Measurements from ENCODE around the gene NOL7.

The NOL7 gene

DNA sequence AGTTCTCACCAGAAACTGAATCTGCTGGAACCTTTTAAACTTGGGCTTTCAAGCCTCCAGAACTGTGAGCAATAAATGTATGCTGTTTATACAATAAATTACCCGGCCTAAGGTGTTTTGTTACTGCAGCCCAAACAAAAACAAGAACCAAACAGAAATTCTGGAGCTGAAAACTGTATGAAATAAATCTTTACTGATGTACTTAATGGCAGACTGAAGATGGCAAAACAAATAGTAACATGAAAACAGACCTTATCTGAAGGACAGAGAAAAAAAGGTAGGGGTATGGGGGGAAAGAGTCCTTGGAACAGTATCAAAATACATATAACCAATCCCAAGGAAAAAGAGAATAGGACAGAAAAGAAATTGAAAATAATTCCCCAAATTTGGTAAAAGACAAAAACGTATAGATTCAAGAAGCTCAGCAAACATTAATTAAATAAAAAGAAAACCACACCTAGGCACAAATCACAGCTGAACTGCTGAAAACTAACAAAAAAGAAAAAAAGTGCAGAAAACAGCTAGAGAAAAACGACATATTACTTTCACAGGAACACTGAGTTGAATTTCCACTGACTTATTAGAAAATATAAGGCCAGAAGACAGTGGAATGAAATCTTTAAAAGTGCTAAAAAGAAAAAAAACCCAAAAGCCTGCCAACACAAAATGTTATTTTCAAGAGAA, 47.7 kb downstream of the NOL7 start:
- no peaks in the 10 kb centered on the region for H3K27me3 ChIP-seq (ENCODE audit: control insufficient read depth, insufficient read depth, low read length)
- no peak overlapping the region for H3K9ac ChIP-seq (ENCODE audit: low read length)
- H3K4me1 ChIP-seq (ENCODE audit: control insufficient read depth, insufficient read depth, low read length), result peaks cover 9% of the 10 kb centered on the region

DNA sequence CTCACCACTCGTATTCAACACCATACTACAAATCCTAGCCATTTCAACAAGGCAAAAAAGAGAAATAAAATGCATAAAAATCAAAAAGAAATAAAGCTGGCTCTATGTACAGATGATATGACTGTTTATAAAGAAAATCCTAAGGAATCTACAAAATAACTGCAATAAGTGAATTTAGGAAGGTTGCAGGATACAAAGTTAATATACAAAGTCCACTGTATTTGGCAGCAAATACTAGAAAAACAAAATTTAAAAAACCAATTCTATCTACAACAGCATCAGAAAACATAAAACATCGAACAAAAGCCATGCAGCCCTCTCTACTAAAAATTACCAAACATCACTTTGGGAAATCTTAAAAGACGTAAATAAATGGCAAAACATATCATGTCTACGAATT, 48.9 kb downstream of the NOL7 start:
- no peaks in the 10 kb centered on the region for H3K9me3 ChIP-seq (ENCODE audit: control insufficient read depth, low read length)
- H3K27me3 ChIP-seq (ENCODE audit: control insufficient read depth, insufficient read depth, low read length), result no peaks in the 10 kb centered on the region
- H3K4me1 ChIP-seq (ENCODE audit: control insufficient read depth, insufficient read depth, low read length), result peaks cover 9% of the 10 kb centered on the region
- H3K36me3 ChIP-seq (ENCODE audit: control insufficient read depth, insufficient read depth, low read length), result no peaks in the 10 kb centered on the region
- no peak overlapping the region for H3K9ac ChIP-seq (ENCODE audit: low read length)
- H3K4me3 ChIP-seq (ENCODE audit: low read length), result no peak overlapping the region

More for the DNA sequence above, 47.7 kb downstream of the NOL7 start:
- no peaks in the 10 kb centered on the region for H3K9me3 ChIP-seq (ENCODE audit: control insufficient read depth, low read length)
- no peaks in the 10 kb centered on the region for H3K36me3 ChIP-seq (ENCODE audit: control insufficient read depth, insufficient read depth, low read length)
- no peak overlapping the region for H3K4me3 ChIP-seq (ENCODE audit: low read length)

DNA sequence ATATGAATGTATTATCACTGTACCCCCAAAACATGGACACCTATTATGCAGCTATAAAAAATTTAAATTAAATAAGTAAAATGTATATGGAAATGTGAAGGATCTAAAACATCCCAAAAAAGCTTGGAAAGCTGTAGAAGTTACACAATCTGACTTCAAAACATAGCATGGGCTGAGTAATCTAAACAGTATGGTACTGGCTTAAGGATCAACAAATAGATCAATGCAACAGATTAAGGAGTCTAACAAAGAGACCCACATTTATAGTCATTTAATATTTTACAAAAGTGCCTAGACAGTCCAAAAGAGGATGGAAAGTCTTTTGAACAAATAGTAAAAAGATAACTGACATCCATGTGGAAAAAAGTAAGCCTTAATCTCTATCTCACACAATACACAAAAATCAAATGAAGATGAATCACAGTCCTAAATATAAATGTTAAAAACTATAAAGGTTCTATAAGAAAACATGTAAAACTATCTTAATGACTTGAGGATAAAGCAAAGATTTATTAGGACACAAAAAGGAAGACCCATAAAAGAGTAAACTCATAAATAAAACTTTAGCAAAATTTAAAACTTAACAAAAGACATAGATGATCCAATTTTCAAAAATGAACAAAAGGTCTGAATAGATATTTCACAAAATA, 49.7 kb downstream of the NOL7 start:
- no peaks in the 10 kb centered on the region for H3K9me3 ChIP-seq (ENCODE audit: control insufficient read depth, low read length)
- no peaks in the 10 kb centered on the region for H3K27me3 ChIP-seq (ENCODE audit: control insufficient read depth, insufficient read depth, low read length)
- H3K4me1 ChIP-seq (ENCODE audit: control insufficient read depth, insufficient read depth, low read length), result peaks cover 9% of the 10 kb centered on the region
- H3K4me3 ChIP-seq (ENCODE audit: low read length), result no peak overlapping the region
- no peaks in the 10 kb centered on the region for H3K36me3 ChIP-seq (ENCODE audit: control insufficient read depth, insufficient read depth, low read length)
- H3K9ac ChIP-seq (ENCODE audit: low read length), result no peak overlapping the region

DNA sequence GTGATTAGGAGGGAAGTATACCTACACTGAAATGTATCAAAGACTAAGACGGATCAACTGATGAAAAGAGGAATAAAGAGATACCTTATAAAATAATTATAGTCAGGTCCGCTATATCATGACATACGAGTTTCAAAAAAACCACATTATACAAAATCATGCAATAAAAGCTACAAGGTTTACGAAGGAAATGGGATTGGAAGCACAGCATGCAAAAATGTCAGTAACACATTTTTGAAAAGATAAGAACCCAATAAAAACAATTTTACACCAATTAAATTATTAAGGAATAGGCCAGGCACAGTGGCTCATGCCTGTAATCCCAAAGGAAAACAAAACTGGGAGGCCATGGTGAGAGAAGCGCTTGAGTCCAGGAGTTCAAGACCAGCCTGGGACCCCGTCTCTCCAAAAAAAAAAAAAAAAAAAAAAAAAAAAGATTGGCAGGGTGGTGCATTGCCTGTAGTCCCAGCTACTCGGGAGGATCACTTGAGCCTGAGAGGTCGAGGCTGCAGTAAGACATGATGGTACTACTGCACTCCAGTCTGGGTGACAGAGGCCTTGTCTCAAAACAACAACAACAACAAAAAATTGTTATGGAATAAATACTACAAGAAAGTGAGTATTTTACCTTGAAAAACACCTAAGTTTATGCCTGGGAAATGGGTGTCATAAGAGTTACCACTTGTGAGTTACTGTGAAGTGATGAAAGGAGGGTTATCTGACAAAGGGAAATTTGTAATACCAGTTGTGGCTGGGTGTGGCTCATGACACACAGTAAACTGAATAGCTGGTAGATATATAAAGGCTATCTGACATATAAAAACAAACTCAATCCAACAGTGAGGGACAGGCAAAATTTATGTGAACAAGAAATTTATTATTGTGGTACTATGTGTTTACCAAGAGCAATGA, 51.3 kb downstream of the NOL7 start:
- Histone ChIP-seq H3K9me3 (ENCODE audit: control insufficient read depth, low read length) (no peaks in the 10 kb centered on the region), H3K36me3 (ENCODE audit: control insufficient read depth, insufficient read depth, low read length) (no peaks in the 10 kb centered on the region), H3K27me3 (ENCODE audit: control insufficient read depth, insufficient read depth, low read length) (no peaks in the 10 kb centered on the region), H3K4me1 (ENCODE audit: control insufficient read depth, insufficient read depth, low read length) (peaks cover 9% of the 10 kb centered on the region), H3K4me3 (ENCODE audit: low read length) (no peak overlapping the region), H3K9ac (ENCODE audit: low read length) (no peak overlapping the region)

DNA sequence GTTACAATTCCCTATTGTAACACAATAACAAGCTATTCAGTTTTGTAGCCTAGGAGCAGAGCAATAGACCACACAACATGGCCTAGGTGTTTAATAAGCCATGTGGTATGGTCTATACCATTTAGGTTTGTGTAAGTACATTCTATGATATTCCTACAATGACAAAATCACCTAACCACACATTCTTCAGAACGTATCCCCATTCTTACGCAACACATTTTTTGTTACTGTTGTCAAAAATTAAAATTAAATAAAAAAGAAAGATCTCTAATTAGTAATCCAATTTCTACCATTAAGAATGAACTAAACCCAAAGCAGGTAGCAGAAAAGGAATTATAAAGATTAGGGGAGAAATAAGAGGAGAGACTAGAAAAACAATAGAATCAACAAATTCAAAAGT, 52.5 kb downstream of the NOL7 start:
- Histone ChIP-seq H3K4me1 (ENCODE audit: control insufficient read depth, insufficient read depth, low read length) (peaks cover 9% of the 10 kb centered on the region), H3K27me3 (ENCODE audit: control insufficient read depth, insufficient read depth, low read length) (no peaks in the 10 kb centered on the region), H3K4me3 (ENCODE audit: low read length) (no peak overlapping the region), H3K9me3 (ENCODE audit: control insufficient read depth, low read length) (no peaks in the 10 kb centered on the region), H3K9ac (ENCODE audit: low read length) (no peak overlapping the region), H3K36me3 (ENCODE audit: control insufficient read depth, insufficient read depth, low read length) (no peaks in the 10 kb centered on the region)

DNA sequence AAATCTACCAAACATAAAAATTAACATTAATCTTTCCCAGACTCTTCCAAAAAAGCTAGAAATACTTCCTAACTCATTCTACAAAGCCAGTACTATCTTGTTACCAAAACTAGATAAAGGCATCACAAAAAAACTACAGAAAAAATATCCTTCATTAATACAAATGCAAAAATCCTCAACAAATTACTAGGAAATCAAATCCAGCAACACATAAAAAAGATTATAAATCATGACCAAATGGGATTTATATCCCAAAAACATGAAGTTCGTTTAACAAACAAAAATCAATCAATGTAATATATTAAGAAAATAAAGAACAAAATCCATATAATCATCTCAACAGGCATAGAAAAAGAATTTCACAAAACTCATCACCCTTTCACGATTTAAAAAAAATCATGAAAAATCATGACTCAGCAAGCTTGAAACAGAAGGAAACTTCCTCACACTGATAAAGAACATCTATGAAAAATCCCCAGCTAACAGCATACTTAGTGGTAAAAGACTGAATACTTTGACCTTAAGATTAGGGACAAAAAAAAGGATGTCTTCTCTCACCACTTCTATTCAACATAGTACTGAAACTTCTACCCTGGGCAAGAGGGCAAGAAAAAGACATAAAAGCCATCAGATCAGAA, 53.3 kb downstream of the NOL7 start:
- H3K4me1 ChIP-seq (ENCODE audit: control insufficient read depth, insufficient read depth, low read length), result peaks cover 9% of the 10 kb centered on the region
- H3K36me3 ChIP-seq (ENCODE audit: control insufficient read depth, insufficient read depth, low read length), result no peaks in the 10 kb centered on the region
- H3K9me3 ChIP-seq (ENCODE audit: control insufficient read depth, low read length), result no peaks in the 10 kb centered on the region
- H3K4me3 ChIP-seq (ENCODE audit: low read length), result no peak overlapping the region
- no peaks in the 10 kb centered on the region for H3K27me3 ChIP-seq (ENCODE audit: control insufficient read depth, insufficient read depth, low read length)
- no peak overlapping the region for H3K9ac ChIP-seq (ENCODE audit: low read length)

DNA sequence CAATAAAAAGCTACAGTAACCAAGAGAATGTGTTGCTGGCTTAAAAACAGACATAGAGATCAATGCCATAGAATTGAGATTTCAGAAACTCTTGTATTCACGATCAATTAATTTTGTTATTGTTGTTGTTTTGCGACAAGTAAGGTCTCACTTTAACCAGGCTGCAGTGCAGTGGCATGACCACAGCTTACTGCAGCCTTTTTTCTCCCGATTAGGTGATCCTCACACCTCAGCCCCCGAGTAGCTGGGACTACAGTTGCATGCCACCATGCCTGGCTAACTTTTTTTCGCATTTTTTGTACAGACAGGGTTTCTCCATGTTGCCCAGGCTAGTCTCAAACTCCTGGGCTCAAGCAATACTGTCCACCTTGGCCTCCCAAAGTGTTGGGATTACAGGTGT, 54.3 kb downstream of the NOL7 start:
- H3K36me3 ChIP-seq (ENCODE audit: control insufficient read depth, insufficient read depth, low read length), result no peaks in the 10 kb centered on the region
- no peak overlapping the region for H3K9ac ChIP-seq (ENCODE audit: low read length)
- H3K4me1 ChIP-seq (ENCODE audit: control insufficient read depth, insufficient read depth, low read length), result peaks cover 9% of the 10 kb centered on the region
- no peaks in the 10 kb centered on the region for H3K9me3 ChIP-seq (ENCODE audit: control insufficient read depth, low read length)
- H3K27me3 ChIP-seq (ENCODE audit: control insufficient read depth, insufficient read depth, low read length), result no peaks in the 10 kb centered on the region
- no peak overlapping the region for H3K4me3 ChIP-seq (ENCODE audit: low read length)
